SHP77 treated with DMSO at 0.1 percent for 48 hours (cell line): ENCODE results near the gene PHACTR1.
"Not testable (repeated sequence)": the region's sequence is repeated elsewhere in the genome, so short reads cannot be mapped to it uniquely, and the experiment has no call there.

Experiments
- DNase-seq: peaks from one replicate; lab custom pipeline; 2025; lab: John Stamatoyannopoulos, UW

Gene PHACTR1

DNA sequence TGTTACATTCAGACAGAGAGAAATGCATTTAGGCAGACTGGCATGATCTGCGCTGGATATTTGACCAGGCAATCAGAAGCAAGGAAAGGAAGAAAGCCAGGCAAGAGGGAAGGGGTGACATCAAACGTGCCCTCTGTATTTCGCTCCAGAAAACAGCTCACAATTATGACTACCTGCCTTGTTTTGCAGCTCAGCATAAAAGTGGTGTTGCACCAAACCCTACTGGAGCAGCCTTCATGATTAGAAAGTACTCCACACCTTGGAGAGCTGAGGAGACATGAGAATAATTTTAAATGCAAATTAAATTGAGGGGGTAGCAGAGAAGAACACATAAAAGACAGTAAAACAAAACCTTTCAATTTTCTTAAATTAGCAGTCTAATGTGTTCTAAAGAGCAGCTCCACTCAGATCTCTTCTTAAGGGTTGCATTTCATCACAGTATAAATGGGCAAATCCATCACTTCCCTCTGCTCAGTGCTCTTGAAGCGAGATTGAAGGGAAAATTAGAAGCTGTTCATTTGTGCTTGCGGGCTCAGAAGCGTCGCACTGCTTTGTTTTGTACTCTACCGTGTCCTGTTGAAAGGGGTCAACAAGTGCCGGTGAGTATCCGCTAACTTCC is at the start of gene PHACTR1:
Gene PHACTR1, plus strand, starts transcription at position 470 of the 619 bp plus-strand sequence.
- DNase-seq = no peak

DNA sequence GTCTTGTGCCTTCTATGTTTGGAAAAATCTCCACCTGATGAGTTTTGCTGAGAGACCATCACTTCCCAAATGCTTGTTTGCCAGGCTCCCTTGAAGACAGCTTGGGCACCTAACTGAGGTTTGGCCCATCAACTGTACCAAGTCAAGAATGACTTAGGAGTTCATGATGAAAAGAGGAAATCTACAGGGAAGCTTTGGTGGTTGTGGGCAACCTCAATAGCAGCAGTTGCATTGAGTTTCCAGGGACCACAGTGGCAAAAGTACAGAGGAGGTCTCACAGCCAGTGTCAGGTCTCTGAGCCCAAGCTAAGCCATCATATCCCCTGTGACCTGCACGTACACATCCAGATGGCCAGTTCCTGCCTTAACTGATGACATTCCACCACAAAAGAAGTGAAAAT is 49.7 kb upstream of the PHACTR1 start:
- DNase-seq = no peak

DNA sequence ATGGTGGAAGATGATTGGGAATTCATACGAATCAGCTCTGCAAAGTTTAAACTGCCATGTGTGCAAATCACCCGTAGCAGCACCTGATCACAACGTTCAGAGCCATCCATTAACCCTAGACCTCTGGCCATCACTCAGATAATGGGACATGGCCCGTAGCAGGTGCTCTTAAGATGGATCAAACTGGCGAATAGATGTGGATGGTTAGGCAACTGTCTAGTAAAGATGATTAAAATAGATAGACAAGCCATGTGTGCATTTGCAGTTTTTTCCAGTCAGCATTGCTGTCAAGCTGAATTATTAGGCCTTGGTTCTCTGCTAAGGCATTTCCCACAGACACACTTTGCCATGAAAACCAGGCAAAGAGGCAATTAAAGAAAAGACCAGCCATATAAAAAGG is 40.6 kb upstream of the PHACTR1 start:
- DNase-seq = no peak

DNA sequence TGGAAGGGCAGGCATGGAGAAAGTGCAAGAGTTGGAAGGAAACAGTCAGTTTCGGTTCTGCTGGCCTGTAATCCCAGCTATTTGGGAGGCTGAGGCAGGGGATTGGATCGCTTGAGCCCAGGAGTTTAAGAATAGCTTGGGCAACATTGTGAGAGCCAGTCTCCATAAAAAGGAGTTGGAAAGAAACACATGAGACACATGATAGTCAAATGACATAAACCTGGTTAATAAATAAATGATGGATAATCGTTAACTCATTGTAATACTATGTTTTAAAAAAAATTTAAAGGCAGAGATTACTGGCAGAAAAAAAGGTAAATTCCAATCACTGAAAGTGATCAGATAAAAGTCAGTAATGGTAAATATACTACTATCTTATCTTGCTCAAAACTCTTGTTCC is 37.2 kb upstream of the PHACTR1 start:
- no peak for DNase-seq

DNA sequence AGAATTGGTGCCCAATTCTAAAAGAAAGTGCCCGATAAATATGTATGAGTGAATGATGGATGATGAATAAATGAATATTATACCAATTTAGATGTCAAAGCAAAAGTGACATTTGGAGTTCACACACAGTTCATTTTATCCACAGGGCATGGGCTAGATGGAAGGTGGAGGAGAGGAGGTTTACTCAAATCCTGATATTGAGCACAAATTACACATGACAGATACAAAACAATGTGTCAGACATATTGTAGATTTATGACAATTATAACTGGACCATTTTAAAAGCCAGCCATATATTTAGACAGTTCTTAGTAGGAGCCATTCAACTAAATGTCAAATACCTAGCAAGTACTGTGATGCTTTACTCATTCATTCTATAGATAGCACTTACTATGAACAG is 23.4 kb upstream of the PHACTR1 start:
- no peak for DNase-seq

DNA sequence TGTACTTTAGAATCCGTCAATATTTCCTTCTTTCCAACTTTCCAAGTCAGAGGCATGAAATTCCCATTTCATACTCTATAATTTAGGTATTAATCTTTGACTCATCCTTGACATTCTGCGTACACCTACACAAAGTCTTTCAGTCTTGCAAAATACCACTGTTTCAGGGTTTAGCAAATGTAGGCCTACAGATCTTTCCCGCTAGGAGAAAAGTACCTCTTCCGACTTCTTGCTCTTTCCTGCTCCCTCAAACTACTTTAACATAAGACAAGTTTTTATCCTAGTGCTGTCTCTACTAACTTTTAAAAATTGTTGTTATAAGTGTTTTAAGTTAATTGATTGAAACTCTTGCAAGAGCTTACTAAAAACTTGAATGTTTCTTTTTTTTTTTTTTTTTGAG is 18.3 kb upstream of the PHACTR1 start:
- DNase-seq = no peak

DNA sequence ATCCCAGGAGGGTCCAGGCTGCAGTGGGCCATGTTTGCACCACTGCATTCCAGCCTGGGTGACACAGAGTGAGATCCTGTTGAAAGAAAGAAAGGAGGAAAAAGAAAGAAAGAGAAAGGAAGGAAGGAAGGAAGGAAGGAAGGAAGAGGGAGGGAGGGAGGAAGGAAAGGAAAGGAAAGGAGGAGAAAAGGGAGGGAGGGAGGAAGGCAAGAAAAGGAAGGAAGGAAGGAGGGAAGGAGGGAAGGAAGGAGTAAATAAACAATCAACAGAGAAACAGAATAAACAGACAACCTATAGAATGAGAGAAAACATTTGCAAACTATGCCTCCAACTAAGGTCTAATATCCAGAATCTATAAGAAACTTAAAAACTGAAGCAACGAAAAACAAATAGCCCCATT is 11.6 kb upstream of the PHACTR1 start:
- no peak for DNase-seq

DNA sequence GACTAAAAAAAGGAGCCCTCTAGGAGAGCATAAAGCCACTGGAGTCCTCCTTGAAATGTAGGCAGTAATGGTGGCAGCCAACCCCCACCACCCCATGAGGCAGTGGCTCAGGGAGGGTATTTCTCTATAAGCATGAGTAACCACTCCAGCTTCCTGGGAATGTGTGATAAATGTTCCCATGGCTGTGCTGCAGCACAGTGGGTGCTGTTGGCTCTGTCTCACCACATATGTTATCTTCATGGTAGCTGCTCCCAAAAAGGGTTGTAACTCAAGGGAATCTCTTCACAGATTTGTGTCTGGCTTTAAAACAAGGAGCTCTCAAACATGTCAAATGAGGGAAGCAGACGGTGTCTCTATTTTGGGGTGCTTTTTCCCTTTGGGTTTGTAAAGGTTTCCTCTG is 7.5 kb upstream of the PHACTR1 start:
- no peak for DNase-seq

DNA sequence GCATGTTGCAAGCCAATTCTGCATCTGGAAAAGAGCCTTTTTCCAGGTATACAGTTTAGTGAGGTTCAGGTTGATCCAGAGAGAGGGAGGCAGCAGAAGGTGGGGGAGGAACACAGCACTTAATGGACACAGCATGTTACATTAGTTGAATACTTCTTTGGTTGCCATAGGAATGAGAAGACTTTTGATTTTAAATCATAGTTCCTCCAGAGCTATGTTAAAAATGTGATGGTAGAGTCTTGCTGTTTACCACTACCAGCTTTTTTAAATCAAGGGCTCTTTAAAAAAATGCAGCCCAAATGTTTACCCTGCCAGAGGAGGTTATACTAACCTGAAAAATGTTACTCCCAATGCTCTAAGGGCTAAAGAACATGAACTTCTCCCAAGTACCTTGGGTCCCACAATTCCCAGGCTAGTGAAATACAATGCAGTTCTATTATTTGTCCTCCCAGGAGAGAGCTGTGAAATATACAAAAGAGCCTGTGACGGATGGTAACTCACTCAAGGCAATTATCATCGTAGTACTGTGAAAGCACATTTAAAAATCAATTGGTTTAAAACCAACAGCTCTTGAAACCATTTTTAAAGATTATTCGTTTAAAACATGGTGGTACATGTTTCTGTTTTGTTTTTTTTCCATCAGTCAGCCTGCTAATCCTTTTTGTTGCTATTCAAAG is 6.9 kb upstream of the PHACTR1 start:
- no peak for DNase-seq

DNA sequence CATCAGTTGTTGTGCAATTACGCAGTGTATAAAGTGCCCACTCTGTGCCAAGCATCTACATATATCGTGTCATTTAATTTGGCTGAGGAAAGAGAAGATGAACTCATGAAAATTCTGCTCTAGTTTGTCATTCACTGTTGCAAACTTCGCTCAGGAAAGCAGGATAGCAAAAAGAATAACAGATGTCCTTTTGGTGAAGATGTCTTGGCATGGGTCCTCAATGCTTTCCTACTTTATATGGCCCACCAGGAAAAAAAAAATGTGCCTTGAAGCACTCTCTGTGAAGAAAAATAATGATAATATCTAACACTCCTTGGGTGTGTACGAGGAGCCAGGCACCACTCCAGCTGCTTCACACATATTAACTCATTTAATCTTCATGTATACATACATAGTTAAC is 5.6 kb upstream of the PHACTR1 start:
- no peak for DNase-seq

DNA sequence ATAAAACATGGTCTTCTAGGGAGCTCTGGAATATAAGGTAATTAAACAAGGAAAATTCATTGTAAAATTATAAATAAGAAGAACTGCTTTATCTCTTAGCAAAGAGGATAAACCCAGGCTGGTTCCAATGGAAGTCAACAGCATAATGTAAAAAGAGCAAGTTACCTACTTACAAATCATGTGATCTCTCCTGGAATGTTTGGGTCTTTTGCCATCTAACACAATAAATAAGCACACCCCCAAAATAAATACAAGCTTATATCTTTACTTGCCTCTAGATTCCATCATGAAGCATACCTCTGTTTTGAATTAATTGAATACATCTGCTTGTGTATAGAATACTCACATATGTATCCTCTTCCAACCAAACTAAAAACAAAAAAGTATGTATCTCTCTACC is 2.5 kb upstream of the PHACTR1 start:
- DNase-seq = no peak

DNA sequence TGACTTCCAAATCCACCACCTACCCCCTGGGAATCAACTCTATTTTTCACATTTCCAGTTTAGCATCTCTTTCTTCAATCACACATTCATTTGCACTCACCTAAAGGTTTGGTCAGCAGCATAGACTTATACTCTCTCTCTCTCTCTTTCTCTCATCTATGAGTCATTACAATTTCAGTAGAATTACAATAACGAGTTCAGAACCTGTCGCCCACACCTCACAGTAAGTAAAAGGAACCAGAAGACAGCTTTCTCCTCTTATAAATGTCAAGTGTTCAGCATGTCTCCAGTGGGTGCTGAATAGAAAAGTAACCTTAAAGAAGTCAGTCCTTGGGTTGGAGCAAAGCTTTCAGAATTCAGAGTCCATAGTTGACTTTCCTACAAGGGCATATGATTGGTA is 1.1 kb upstream of the PHACTR1 start:
- no peak for DNase-seq

DNA sequence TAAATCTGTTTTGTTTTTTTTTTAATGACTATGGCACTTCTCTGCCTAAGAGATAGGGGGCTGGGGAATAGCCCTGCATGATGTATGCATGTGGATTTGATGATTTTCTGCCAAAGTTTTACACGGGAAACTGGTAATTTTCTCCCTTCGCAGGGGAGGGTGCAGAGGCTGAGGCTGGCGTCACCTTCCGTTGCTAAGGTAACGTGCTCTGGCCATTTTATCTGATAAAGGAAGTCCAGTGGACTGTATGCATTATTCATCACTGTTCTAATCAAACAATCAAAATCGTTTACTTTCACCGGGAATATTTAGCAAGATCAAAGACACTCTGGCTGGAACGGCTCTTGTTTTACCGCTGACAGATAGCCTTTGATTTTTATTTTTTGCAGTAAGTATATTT is 789 bp downstream of the PHACTR1 start:
- DNase-seq = no peak

DNA sequence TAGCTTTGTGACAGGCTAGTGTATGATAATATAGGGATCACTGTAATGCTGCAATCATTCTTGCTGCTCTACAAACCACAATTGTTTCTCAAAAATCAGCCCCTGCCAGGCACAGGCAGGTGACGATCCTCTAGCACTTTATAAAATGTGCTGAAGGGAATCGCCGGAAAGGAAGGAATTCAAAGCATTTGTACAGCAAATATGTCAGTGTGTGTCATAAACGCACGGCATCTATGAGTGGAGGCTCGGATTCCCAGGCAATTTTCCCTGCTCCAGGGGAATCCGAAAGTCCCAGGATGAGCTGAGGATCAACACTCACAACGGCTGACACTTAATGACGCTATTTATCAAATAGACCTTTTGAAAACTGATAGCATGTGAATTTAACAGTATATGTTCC is 1.4 kb downstream of the PHACTR1 start:
- no peak for DNase-seq

DNA sequence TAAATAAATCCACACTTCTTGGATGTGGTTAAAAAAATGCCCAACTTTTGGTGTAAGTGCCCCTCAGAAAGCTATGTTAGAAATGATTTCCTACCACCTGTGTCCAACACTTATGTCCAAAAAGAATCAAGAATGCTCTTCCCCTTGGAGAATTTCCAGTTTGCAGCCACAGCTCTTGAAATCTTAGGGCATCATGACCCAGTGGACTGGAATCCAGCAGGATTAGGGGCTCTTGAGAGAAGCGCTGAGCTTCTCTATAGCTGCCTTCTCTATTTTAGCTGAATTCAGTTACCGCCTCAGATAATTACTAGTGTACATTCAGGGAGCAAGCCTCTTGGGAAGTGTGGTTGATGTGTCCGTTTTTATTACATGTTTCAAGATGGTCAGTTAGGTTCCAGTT is 2.5 kb downstream of the PHACTR1 start:
- no peak for DNase-seq

DNA sequence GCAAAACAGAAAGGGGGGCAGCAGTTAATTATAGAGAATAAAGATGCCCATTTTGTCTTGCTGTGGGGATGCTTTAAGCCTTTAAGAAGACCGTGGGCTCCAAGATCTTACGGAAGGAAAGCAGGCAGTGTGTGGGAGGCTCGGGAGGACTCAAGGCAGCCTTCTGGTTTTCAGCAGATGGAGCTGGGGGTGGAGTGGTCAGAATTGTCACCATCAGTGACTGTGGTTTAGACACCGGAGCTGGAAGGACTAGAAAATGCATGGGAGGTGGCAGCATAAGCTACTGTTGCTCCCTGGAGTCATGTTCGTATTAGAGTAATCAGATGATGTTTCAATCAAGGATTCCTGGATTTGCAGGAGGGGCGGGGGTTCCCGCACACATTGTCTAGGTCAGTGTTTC is 3.7 kb downstream of the PHACTR1 start:
- no peak for DNase-seq

DNA sequence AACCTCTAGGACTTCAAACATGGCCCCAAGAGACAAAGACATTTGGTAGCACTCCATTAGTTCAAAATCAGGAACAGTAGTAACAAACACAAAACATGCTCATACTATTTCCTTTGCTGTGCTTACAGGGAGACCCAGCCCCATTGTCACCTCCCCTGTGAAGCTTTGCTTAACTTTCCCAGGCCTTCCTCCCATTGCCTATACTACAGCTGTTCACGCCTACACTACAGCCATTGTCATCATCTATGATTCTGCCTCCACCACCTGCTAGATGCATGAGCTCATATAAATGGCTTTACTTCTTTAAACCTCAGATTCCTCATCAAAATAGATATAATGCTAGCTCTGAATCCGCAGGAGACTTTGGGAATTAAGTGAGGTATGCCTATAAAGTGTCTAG is 8.7 kb downstream of the PHACTR1 start:
- no peak for DNase-seq

DNA sequence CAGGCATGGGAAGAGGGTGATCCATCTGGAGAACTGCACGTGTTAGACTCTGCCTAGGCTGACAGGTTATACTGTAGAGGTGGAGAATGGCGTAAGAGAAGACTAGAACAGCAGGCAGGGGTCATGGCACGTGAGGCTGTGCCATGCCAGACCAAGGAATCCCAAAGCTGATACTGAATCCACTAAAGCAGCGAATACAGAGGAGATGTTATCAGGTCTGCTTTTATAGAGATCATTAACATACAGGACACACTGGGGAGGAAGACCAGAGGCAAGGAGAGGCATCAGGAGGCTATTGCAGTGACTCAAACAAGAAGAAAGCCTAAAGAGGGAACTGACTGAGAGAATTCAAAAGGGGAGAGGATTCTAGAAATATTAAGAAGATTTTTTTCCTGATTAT is 12.9 kb downstream of the PHACTR1 start:
- DNase-seq = no peak

DNA sequence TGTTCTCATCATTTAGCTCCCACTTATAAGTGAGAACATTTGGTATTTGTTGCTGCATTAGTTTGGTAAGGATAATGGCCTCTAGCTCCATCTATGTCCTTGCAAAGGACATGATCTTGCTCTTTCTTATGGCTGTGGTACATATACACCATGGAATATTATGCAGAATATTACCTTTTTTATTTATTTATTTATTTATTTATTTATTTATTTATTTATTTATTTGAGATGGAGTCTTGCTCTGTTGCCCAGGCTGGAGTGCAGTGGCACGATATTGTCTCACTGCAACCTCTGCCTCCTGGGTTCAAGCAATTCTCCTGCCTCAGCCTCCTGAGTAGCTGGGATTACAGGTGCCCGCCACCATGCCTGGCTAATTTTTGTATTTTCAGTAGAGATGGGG is 14.2 kb downstream of the PHACTR1 start:
- not testable (repeated sequence) for DNase-seq

DNA sequence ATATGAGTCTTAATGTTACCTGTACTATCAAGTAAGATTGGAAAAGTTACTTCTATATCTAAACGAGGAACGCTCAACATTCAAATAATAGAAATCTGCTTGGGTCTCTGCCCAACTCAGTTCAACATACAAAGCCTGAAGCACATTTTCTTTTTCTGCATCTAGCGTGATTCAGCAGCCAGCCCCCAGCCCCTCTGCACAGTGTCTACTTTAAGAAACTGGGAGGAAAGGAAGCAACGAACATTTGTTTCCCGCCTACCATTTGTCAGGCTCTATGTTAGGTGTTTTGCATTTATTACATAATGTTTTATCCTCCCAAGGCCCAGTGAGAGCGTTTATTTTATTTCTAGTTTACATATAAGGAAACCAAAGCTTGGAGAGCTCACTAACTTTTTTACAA is 17.3 kb downstream of the PHACTR1 start:
- no peak for DNase-seq

DNA sequence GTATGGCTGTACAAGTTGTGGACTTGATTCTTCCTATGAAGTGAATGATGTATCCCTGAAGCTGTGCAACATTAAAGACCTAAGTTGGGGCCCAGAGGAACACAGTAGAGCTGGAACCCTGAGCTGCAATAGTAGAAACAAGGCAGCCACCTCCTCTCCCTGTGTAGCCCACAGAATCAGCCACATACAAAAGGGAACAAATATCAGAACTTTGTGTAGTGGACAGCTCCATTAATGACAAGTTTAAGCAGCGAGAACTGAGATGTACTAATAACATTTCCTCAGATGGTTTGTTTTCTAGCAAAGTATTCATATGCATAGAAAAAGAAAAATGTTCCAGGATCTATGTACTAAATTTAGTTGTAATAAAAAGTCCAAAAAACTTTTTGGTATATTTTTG is 19.2 kb downstream of the PHACTR1 start:
- DNase-seq = no peak

DNA sequence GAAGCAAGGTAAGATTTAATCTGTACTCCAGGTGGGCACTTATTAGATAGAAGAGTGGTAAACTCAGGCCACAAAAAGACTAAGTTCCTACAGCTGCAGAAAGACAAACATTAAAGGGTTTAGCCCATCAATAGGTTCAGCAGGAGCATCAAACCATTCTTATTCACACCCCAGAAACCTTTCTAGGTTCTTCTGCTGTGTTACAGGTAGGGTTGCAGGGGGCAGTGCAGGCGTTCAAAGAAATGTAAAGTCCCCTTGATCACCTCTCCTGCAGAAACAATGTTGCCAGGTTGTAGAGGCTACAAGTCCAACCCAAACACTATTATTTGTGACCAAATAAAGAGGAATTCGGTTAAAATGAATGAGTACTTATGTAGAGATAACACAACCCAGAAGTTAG is 31.8 kb downstream of the PHACTR1 start:
- no peak for DNase-seq

DNA sequence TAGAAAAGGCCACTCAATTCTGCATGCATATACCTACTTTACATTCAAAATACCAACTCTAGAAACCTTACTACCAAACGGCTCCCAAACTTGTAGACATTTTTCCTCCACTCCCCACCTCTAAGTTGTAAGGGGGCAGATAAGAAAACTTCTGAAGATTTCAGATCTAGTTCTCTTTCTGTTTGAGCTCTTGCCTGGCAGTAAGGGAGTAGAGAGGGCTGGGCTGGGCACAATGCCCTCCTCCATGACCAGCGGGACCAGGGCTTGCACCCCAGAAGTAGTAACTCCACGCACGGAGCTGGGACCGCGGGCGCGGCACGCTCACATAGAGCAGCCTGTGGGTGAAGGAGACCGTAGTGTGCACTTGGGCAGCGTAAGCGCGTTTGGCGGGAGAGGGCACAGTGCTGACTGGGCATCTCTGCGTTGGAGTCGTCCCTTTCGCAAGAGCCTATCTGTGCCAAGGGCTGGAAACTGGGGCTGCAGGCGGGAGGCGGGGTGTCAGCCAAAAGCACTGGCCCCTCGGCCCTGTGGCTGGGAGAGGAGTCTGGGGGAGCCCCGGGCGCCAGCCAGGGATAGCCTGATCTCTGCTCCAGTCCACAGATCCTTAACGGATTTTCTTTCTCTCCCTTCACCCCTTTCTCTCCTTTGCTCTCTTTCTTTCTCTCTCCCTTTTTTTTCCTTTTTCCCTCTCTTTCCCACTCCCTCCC is 32.4 kb downstream of the PHACTR1 start:
- no peak for DNase-seq
